OCI-LY7 (cell line): ENCODE data around the gene OLFM3. TPM values are rescaled to one million over a fixed set of nuclear protein-coding genes. Genes with fewer than 3 reads are reported as not detected.

Experiments
- BruUV-seq: library from RNA; stranded (reverse); fragments of 400-500 nt; replicated peaks from 2 replicates; lab custom pipeline; 2021; lab: Mats Ljungman, UMichigan
- CTCF ChIA-PET: fragments of 300-600 bp; sonication (Branson Sonifier 250); formaldehyde crosslinking; loops from one replicate; lab custom pipeline; 2022; ENCODE audit warnings: antibody characterized with exemption; ENCODE audit not compliant: unreplicated experiment; lab: Charles Lee
- POLR2A ChIA-PET: fragments of 300-600 bp; sonication (Branson Sonifier 250); formaldehyde crosslinking; loops from one replicate; lab custom pipeline; 2022; ENCODE audit warnings: antibody characterized with exemption; lab: Charles Lee
- DNase-seq: peaks from one replicate; pipeline ENCODE4 v3.0.0-alpha.2; 2015; ENCODE audit warnings: low spot score
- H2AFZ ChIP-seq: fragments of 200-600 bp; sonication (generic), shearing (Covaris generic); 2 replicates; pipeline ENCODE4 v1.6.1; 2014; ENCODE audit warnings: mild to moderate bottlenecking, antibody characterized with exemption, low read length, moderate library complexity
- H3K27ac ChIP-seq: fragments of 200-600 bp; sonication (generic); 2 replicates; pipeline ENCODE4 v1.5.1; 2014; ENCODE audit warnings: mixed run types, low read depth, mild to moderate bottlenecking, moderate library complexity, low read length, inconsistent platforms; ENCODE audit not compliant: poor library complexity, severe bottlenecking
- H3K36me3 ChIP-seq: fragments of 200-600 bp; sonication (generic); 2 replicates; pipeline ENCODE4 v1.6.1; 2014; ENCODE audit warnings: mild to moderate bottlenecking, antibody characterized with exemption, low read length, moderate library complexity, mixed read lengths; ENCODE audit not compliant: insufficient read depth
- H3K4me1 ChIP-seq: fragments of 200-600 bp; sonication (generic); 2 replicates; pipeline ENCODE4 v1.5.1; 2014; ENCODE audit warnings: mild to moderate bottlenecking, low read length; ENCODE audit not compliant: insufficient read depth, poor library complexity, severe bottlenecking
- H3K4me2 ChIP-seq: fragments of 200-600 bp; sonication (generic); 2 replicates; pipeline ENCODE4 v1.6.1; 2014; ENCODE audit warnings: mild to moderate bottlenecking, low read length
- H3K4me3 ChIP-seq: fragments of 200-600 bp; sonication (generic); 2 replicates; pipeline ENCODE4 v1.5.1; 2014; ENCODE audit warnings: mild to moderate bottlenecking, low read depth, low read length; ENCODE audit not compliant: poor library complexity, severe bottlenecking
- H3K79me2 ChIP-seq: fragments of 200-600 bp; sonication (generic); 2 replicates; pipeline ENCODE4 v1.6.1; 2016; ENCODE audit warnings: low read depth, mild to moderate bottlenecking, low read length, moderate library complexity, mixed read lengths; ENCODE audit not compliant: insufficient read depth
- H3K9me2 ChIP-seq: fragments of 200-600 bp; sonication (generic); 2 replicates; pipeline ENCODE4 v1.6.1; 2016; ENCODE audit warnings: mild to moderate bottlenecking, low read length, mixed read lengths; ENCODE audit not compliant: insufficient read depth
- H3K9me3 ChIP-seq: fragments of 200-600 bp; sonication (generic); 2 replicates; pipeline ENCODE4 v1.6.1; 2014; ENCODE audit warnings: mild to moderate bottlenecking, mixed run types, low read length, mixed read lengths
- H4K20me1 ChIP-seq: fragments of 200-600 bp; sonication (generic); 2 replicates; pipeline ENCODE4 v1.6.1; 2014; ENCODE audit warnings: mild to moderate bottlenecking, antibody characterized with exemption, low read length, moderate library complexity, mixed read lengths; ENCODE audit not compliant: insufficient read depth
- EZH2phosphoT487 ChIP-seq: fragments of 200-600 bp; sonication (generic); IDR thresholded peaks from 2 replicates; pipeline ENCODE4 v1.6.1; 2018; ENCODE audit warnings: low read depth, borderline replicate concordance, mild to moderate bottlenecking, mixed run types, antibody characterized with exemption, low read length, moderate library complexity, mixed read lengths
- intact Hi-C: fragments of 100-400 bp; cut with micrococcal nuclease; formaldehyde crosslinking; loops from one replicate; pipeline ENCODE4 v1.10.0; 2022; ENCODE audit not compliant: unreplicated experiment
- total RNA-seq, 2 experiments: library from RNA; depleted of rRNA in 1 of 2; stranded (reverse); fragments of >200 nt in 1 of 2; shearing (Covaris generic) in 1 of 2; gene quantifications; 2 replicates each; pipeline ENCODE4 v1.2.3, GENCODE V29; 2014 to 2022
- TF ChIP-seq, protein P1 (sequence below): fragments of 200-600 bp; sonication (generic); conservative IDR thresholded peaks from 2 replicates; pipeline ENCODE4 v1.5.1; 2014; ENCODE audit warnings: mild to moderate bottlenecking, antibody characterized with exemption, low read length, moderate library complexity, mixed read lengths

The OLFM3 gene
- total RNA-seq, 2 experiments from 2014 or later, result not detected

DNA sequence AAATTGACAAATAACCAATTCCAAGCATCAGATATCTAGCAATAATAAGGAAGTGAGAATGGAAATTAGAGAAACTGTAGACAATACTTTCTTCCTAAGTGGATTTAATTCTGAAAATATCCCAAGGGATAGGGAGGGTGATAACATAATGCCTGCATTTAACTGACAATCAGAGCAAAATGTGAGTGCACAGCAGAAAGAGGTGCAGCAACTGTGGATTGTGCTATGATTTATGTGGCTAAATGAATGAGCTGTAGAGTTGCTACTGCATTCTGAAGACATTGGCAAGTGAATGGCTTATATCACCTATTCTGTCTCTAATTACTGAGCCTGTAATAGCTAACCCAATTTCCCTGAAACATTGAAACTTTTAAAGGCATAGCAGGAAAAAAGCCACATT, 39.0 kb downstream of the OLFM3 start:
- no peak overlapping the region for H3K4me2 ChIP-seq
- H3K79me2 ChIP-seq, result no peaks in the 10 kb centered on the region
- intact Hi-C loops, result no loop called here
- H4K20me1 ChIP-seq, result no peaks in the 10 kb centered on the region
- H3K9me2 ChIP-seq, result no peaks in the 10 kb centered on the region
- no peak overlapping the region for H3K4me3 ChIP-seq
- CTCF ChIA-PET, result no interaction called here
- no peaks in the 10 kb centered on the region for H3K4me1 ChIP-seq
- BruUV-seq, result no TSS peak
- DNase-seq, result no peak
- POLR2A ChIA-PET, result interaction anchor here (0.6 kb wide), 1 partner anchor 79 kb away, joined by 3 read pairs; no protein-coding TSS in a partner anchor
- no peak overlapping the region for H2AFZ ChIP-seq
- H3K36me3 ChIP-seq, result no peaks in the 10 kb centered on the region
- no peaks in the 10 kb centered on the region for H3K9me3 ChIP-seq
- no peak overlapping the region for H3K27ac ChIP-seq
- TF ChIP-seq, protein P1, sequence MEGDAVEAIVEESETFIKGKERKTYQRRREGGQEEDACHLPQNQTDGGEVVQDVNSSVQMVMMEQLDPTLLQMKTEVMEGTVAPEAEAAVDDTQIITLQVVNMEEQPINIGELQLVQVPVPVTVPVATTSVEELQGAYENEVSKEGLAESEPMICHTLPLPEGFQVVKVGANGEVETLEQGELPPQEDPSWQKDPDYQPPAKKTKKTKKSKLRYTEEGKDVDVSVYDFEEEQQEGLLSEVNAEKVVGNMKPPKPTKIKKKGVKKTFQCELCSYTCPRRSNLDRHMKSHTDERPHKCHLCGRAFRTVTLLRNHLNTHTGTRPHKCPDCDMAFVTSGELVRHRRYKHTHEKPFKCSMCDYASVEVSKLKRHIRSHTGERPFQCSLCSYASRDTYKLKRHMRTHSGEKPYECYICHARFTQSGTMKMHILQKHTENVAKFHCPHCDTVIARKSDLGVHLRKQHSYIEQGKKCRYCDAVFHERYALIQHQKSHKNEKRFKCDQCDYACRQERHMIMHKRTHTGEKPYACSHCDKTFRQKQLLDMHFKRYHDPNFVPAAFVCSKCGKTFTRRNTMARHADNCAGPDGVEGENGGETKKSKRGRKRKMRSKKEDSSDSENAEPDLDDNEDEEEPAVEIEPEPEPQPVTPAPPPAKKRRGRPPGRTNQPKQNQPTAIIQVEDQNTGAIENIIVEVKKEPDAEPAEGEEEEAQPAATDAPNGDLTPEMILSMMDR, result no peak
- no peak for TF ChIP-seq EZH2phosphoT487

DNA sequence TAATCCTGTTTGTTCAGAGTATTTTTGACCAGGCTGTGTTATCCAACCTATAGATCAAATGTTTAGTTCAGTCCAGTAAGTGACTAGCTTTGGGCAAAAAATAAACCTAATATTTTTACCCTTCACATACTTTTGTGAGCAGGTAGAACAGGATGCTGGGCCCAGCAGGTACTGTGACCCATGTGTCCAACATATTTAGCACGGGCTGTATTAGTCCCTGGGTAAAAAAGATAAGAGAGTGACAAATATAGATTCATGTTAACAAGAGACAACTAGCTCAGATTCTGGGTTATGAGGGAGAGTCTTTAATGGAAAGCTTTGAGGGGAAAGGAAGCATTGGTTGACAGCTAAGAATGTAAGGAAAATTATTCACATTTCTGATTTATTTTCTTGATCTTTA, 43.1 kb downstream of the OLFM3 start:
- TF ChIP-seq, protein P1, result no peak
- no peak for TF ChIP-seq EZH2phosphoT487
- Histone ChIP-seq H3K4me1 (no peaks in the 10 kb centered on the region), H2AFZ (no peak overlapping the region), H3K36me3 (no peaks in the 10 kb centered on the region), H3K9me2 (no peaks in the 10 kb centered on the region), H3K27ac (no peak overlapping the region), H4K20me1 (no peaks in the 10 kb centered on the region), H3K4me3 (no peak overlapping the region), H3K4me2 (no peak overlapping the region), H3K9me3 (no peaks in the 10 kb centered on the region), H3K79me2 (no peaks in the 10 kb centered on the region)
- no peak for DNase-seq
- no TSS peak for BruUV-seq
- ChIA-PET POLR2A (interaction anchor here (0.5 kb wide), 1 partner anchor 287 kb away, joined by 3 read pairs; no protein-coding TSS in a partner anchor), CTCF (no interaction called here)
- intact Hi-C loops, result no loop called here

- H2AFZ ChIP-seq, result no peak overlapping the region
- intact Hi-C loops, result no loop called here
- TF ChIP-seq, protein P1, result no peak
- TF ChIP-seq EZH2phosphoT487, result no peak
- no peak overlapping the region for H3K4me2 ChIP-seq
- no peak overlapping the region for H3K27ac ChIP-seq
- H3K79me2 ChIP-seq, result no peaks in the 10 kb centered on the region
- POLR2A ChIA-PET, result no interaction called here
- CTCF ChIA-PET, result no interaction called here
- no peaks in the 10 kb centered on the region for H3K9me2 ChIP-seq
- no peaks in the 10 kb centered on the region for H4K20me1 ChIP-seq
- no peaks in the 10 kb centered on the region for H3K4me1 ChIP-seq
- no TSS peak for BruUV-seq
- no peaks in the 10 kb centered on the region for H3K9me3 ChIP-seq
- no peak overlapping the region for H3K4me3 ChIP-seq
- DNase-seq, result no peak
- H3K36me3 ChIP-seq, result no peaks in the 10 kb centered on the region
Observed at GRCh38 chr1:101945884-101946283, 50.8 kb downstream of the OLFM3 start.
